ENCODE results near the gene ACTG1. TPM values are rescaled to one million over a fixed set of nuclear protein-coding genes. Genes with fewer than 3 reads are reported as not detected.

The ACTG1 gene
- polyA plus RNA-seq: 1,000 to 10,000 TPM; 1,637 to 3,074 (median 2,788) TPM

DNA sequence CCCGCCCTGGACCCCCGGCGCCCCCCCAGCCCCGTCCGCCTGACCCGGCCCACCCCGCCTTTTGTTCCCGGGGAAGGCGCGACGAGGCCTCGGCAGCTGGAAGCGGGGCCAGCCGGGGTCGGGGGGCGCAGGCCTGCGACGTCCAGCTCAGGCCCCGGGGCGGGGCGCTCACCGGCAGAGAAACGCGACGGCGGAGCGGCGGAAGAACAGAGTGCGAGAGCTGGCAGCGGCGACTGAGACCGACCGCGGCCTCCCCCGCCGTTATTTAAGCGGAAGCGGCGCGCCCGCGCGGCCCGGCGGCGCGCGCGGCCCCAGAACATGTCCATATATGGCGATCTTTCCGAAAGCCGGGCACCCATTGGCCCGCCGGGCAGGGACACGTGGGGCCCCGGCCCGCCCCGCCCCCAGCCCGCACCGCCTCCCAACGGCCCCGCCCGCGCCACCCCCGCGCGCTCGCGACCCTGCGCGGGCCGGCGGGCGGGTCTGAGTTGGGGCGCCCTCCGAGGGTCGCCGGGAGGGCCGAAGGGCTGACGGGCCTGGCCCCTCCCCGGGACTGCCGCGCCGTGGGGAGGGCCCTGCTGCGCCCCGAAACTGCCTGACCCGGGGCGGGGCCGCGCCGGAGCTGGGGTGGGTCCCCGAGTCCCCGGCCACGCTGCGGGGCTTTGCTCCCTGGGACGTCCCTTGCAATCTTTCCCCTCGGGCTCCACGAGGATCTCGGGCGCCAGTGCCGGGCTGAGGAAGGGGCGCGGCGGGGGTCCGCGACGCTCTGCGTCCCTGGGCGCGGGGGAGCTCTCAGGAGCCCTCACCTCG, at the start of gene ACTG1:
Gene ACTG1 (minus strand): TSS at position 238 of the 810 bp plus-strand sequence. CDS start 445 bp downstream, outside the sequence.
- H3K4me1 Mint-ChIP-seq: peaks cover 58 to 69% of the 10 kb centered on the region in 2 donors
- peak within 1 kb of the TSS; percentile 90 to 98 (median 96) for H3K27ac Mint-ChIP-seq

DNA sequence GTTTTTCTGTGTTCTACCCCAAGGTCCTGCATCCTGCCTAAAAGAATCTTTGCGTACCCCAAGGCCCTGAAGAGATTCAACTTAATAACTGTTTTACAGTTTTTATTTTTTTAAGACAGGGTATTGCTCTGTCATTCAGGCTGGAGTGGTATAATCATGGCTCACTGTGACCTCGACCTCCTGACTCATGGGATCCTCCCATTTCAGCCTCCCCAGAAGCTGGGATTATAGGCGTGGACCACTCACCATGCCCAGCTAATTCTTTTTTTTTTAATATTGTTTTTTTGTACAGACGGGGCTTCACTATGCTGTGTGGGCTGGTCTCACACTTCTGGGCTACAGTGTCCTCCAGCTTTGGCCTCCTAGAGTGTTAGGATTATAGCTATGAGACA, 48.9 kb upstream of the ACTG1 start:
- H3K4me3 Mint-ChIP-seq: no peak overlapping the region
- peaks cover 0 to 1% (median 0%) of the 10 kb centered on the region in 3 donors for H3K27me3 Mint-ChIP-seq (ENCODE audit: low read depth in 3 of 3)

More for the DNA sequence above, at the start of gene ACTG1:
- Mint-ChIP-seq H3K4me3 (peak within 1 kb of the TSS; percentile 95 to 100 (median 96)), H3K9me3 (peaks cover 0 to 3% (median 0%) of the 10 kb centered on the region in 6 donors), H3K36me3 (peaks cover 31 to 37% (median 32%) of the 10 kb centered on the region in 3 donors), H3K27me3 (ENCODE audit: low read depth in 3 of 3) (peaks cover 30 to 38% (median 33%) of the 10 kb centered on the region in 3 donors)
- DNase-seq: peak; percentile 88 to 93 (median 92)

DNA sequence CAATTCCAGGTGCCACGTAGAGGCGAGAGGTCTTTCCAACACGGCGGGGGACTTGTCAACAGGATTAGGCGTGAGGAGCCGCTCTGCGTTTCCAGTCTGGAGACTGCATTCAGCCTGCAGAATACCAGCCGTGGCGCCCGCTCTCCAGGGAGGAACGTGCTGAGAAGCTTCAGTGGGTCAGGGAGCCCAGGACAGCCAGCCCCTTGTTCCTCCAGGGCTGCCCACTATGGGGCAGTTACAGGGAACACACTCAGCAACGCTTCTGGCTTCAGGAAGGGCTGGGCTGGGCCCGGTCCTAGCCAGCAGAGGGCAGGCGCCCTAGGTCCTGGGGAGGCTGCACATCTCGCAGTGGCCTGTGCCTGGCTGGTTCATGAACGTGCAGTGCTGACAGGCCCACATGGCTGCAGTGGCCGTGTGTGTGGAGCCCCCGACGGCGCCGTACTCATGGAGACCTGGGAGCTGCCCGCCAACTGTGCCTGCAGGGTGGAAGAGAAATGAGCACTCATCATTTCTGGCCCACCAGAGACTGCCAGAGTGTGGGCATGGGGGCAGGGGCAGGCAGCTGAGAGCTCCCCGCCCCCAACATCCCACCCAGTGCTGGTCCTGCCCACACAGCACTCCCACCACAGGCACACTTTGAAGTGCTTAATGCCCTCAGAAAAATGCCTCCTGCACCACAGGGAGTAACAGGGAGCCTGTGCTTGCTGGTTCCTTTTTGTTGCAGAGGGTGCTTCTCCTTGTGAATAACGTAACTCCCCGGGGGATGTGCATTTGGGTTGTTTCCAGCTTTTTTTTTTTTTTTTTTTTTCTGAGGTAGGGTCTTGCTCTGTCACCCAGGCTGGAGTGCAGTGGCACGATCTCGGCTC, 46.6 kb upstream of the ACTG1 start:
- no peaks in the 10 kb centered on the region for H3K9me3 Mint-ChIP-seq
- no peak overlapping the region for H3K27ac Mint-ChIP-seq
- H3K36me3 Mint-ChIP-seq: peaks cover 4 to 19% (median 7%) of the 10 kb centered on the region in 3 donors
- no peak for DNase-seq
- no peak overlapping the region for H3K4me3 Mint-ChIP-seq
- peaks cover 0 to 2% (median 1%) of the 10 kb centered on the region in 3 donors for H3K27me3 Mint-ChIP-seq (ENCODE audit: low read depth in 3 of 3)
- H3K4me1 Mint-ChIP-seq: peaks cover 4 to 6% of the 10 kb centered on the region in 2 donors

More for the DNA sequence above, 48.9 kb upstream of the ACTG1 start:
- peaks cover 7 to 33% (median 12%) of the 10 kb centered on the region in 3 donors for H3K36me3 Mint-ChIP-seq
- no peaks in the 10 kb centered on the region for H3K9me3 Mint-ChIP-seq
- no peak for DNase-seq
- peak overlapping the region in 1 of 6 donors; percentile 2 for H3K27ac Mint-ChIP-seq
- H3K4me1 Mint-ChIP-seq: peaks cover 0 to 2% of the 10 kb centered on the region in 2 donors

DNA sequence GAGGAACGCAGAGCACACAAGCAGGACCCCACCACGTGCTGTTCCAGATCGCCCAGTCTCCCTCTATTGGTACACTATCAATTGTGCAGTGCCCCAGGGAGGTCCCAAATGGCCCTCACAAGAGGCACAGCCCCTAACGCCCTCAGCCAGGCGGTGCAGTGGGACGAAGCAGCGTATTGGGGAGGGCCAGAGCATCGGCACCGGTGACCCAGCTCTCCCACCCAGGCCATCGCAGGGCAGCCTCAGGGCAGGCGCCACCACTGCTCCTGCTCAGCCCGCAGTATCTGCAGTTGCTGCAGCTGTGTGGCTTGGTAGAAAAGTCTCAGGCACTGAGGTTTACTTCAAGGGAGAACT, 45.5 kb upstream of the ACTG1 start:
- DNase-seq: no peak
- Mint-ChIP-seq H3K27ac (no peak overlapping the region), H3K9me3 (no peaks in the 10 kb centered on the region), H3K4me3 (no peak overlapping the region), H3K4me1 (peaks cover 15 to 16% of the 10 kb centered on the region in 2 donors), H3K36me3 (peaks cover 4 to 19% (median 7%) of the 10 kb centered on the region in 3 donors), H3K27me3 (ENCODE audit: low read depth in 3 of 3) (peaks cover 0 to 5% (median 2%) of the 10 kb centered on the region in 3 donors)

DNA sequence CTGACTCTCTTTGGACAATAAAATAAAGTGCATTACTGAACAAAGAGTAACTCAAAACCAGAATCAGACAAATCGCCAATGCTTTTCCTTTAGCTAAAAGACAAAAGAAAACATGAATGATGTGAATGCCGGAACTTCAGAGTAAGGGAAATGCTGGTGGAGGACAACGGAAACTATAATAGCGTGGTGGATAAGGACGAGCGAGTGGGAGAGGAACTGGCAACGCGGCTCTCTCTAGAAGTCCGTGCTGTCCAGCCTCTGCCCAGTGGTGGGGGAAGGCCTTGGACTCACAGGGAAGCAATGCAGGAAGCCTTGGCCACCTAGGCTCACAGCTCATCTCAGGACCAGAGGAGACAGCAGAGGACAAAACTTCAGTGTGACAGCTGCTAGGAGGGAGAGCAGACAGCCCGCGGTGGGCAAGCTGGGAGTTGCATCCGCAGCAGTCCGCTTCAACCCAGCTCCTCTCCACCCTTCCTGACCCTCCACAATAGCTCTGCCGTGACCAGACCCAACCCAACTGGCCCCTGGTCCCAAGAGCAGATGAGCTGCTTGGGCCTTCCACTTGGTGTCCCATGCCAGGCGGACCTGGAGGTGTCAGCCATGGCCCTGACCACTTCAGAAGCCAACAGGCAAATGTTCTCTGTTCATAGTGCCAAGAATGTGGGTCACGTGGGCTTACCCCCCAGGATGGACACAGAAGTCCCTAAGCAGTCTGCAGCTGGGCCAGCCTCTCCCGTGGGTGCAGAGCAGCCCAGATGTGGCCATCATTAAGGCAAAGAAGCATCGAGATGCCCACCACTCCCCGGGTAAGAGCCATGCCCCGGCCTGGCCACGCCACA, 44.9 kb upstream of the ACTG1 start:
- H3K36me3 Mint-ChIP-seq: peaks cover 4 to 16% (median 7%) of the 10 kb centered on the region in 3 donors
- no peak for DNase-seq
- no peak overlapping the region for H3K4me3 Mint-ChIP-seq
- peaks cover 17 to 20% of the 10 kb centered on the region in 2 donors for H3K4me1 Mint-ChIP-seq
- H3K27me3 Mint-ChIP-seq (ENCODE audit: low read depth in 3 of 3): peaks cover 2 to 10% (median 3%) of the 10 kb centered on the region in 3 donors
- H3K27ac Mint-ChIP-seq: peak overlapping the region in 1 of 6 donors; percentile 20
- H3K9me3 Mint-ChIP-seq: no peaks in the 10 kb centered on the region

DNA sequence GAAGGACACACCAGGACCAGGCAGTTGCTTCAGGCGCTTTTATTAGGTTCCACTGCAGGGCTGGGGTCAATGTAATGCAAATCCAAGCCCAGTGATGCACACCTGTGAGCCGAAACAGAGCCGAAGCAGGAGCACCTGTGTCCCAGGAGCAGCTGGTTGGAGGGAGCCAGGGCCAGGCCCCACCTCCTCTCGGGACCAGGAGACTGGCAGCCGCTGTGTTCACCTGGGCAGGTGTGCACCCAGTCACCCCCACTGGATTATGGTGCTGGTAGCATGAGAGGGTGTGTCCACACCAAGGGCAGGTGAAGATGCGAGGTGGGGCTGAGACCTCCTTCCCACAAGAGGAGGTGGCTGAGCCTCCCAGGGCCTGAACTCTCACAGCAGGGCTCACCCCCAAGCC, 44.3 kb upstream of the ACTG1 start:
- peaks cover 4 to 14% (median 7%) of the 10 kb centered on the region in 3 donors for H3K36me3 Mint-ChIP-seq
- no peak overlapping the region for H3K4me3 Mint-ChIP-seq
- H3K4me1 Mint-ChIP-seq: peaks cover 17 to 20% of the 10 kb centered on the region in 2 donors
- no peak for DNase-seq
- H3K27ac Mint-ChIP-seq: no peak overlapping the region
- H3K9me3 Mint-ChIP-seq: no peaks in the 10 kb centered on the region
- peaks cover 2 to 10% (median 3%) of the 10 kb centered on the region in 3 donors for H3K27me3 Mint-ChIP-seq (ENCODE audit: low read depth in 3 of 3)

DNA sequence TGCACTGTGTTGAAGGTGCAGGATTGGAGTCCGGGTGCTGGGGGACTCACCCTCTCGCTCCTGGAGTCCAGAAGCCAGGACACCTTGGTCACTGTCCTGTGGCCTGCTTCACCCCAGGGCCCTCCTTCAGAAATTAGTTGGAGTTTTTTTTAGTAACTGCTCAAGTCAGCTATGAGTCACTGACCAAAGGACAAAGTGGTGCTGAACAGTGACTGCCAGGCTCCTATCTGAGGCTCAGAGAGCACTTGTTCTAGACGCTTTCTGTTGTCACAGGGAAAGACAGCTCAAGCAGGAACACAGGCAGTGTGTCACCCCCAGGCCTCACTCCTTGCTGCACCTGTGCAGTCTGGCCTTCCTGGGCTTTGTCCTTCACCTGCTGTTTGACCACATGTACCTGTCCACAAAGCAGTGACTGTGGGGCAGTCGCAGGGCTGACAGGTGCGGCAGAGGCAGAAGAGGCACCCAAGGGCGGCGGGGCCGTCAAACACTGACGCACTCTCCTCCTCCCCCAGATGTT, 43.6 kb upstream of the ACTG1 start:
- H3K4me3 Mint-ChIP-seq: no peak overlapping the region
- H3K27ac Mint-ChIP-seq: peak overlapping the region in 1 of 6 donors; percentile 35
- no peak for DNase-seq
- H3K27me3 Mint-ChIP-seq (ENCODE audit: low read depth in 3 of 3): peaks cover 3 to 13% (median 3%) of the 10 kb centered on the region in 3 donors
- no peaks in the 10 kb centered on the region for H3K9me3 Mint-ChIP-seq
- H3K36me3 Mint-ChIP-seq: peaks cover 4 to 11% (median 6%) of the 10 kb centered on the region in 3 donors
- H3K4me1 Mint-ChIP-seq: peaks cover 21 to 24% of the 10 kb centered on the region in 2 donors

DNA sequence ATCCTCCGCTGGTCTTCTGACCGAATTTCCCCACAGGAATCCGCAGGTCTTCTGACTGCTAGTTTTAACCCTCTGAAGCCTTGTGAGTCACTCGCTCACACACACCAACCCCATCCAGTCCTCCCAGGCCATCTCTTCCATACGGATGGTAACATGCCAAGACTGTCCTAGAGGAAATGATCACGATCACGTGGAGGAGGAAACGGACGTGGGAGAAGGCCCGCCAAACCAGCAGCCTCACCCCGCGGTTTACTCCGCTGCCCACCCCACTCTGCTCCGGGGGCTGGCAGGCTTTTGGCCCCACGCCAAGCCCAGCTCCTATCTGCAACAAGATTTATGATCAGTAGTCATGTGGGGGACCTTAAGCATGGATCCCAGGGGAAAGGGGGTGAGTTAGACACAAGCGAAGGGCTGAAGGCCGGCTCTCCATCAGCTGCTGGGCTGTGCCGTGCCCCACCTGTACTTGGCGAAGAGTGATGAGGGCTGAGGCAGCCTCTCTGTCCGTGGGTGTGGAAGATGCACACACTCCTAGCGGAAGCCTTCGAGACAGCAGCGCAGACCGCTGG, 41.1 kb upstream of the ACTG1 start:
- Mint-ChIP-seq H3K9me3 (no peaks in the 10 kb centered on the region), H3K4me1 (peaks cover 33 to 36% of the 10 kb centered on the region in 2 donors), H3K27ac (peak overlapping the region; percentile 83 to 90 (median 86)), H3K27me3 (ENCODE audit: low read depth in 3 of 3) (peaks cover 5 to 18% (median 7%) of the 10 kb centered on the region in 3 donors), H3K36me3 (peaks cover 0 to 11% (median 4%) of the 10 kb centered on the region in 3 donors), H3K4me3 (peak overlapping the region; percentile 88 to 93 (median 89))
- no peak for DNase-seq

DNA sequence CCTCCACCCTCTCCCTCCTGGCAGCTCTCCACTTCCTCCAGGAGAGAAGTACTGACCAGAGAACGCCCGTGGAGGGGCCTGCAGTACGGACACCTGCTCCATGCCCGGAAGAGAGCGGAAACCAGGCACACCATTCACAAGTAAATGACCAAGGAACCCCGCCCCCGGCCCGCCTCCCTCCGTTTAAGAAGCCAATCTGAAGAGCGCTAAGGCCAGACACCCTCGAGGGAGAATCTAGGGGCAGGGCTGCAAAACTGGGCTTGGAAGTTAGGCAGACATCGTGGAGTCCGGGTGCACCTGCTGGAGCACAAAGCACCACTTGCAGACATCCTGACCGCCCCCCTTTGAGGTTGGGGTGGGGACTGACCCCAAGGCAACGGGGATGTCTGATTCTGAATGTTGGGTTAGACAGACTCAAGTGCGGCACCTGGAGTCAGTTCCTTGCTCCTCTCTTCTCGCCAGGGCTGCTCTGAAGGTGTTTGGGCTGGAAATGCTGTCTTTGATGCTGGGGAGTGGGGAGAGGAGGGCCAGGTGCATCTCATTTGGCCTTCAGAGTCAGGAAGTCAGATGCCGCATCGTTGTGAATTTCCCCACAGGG, 40.5 kb upstream of the ACTG1 start:
- Mint-ChIP-seq H3K36me3 (peaks cover 0 to 11% (median 4%) of the 10 kb centered on the region in 3 donors), H3K9me3 (no peaks in the 10 kb centered on the region), H3K27me3 (ENCODE audit: low read depth in 3 of 3) (peaks cover 5 to 18% (median 7%) of the 10 kb centered on the region in 3 donors), H3K27ac (peak overlapping the region; percentile 83 to 90 (median 86)), H3K4me1 (peaks cover 33 to 36% of the 10 kb centered on the region in 2 donors), H3K4me3 (peak overlapping the region; percentile 88 to 93 (median 89))
- DNase-seq: peak; percentile 71 to 75 (median 73)

DNA sequence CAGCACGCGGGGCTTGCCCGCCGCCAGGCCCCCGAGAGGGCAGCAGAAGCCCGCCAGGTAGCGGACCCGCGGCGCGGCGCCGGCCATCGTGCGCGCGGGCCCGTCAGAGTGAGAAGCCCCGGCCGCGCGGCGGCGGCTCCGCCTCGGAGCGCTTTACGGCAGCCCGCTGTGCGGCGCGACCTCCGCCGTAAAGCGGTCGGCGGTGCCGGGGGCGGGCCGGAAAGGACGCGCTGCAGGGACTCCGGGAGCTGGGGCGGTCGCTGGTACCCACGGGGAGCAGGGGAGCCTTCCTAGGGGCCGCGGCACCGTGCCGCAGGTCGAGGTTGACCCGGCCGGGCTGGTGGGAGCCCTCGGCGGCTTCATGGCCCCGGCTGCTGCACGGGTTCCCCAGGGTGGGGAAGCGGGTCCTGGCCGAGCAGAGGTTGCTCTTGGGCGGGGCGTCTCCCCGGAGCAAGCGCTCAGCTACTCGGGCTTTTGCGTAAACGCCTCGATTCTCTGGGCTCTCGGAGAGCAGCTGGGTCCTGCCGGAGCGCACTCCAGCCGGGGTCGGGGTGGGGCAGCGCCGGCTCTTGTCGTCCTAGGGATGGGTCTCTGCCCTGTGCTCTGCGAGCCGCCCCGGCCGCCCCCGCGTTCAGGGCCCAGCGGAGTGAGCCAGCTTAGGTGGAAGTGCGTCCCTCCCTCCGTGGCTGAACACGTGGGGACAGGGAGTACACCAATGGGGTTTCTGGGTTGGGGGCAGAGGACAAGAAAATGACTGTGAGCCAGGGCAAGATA, 39.8 kb upstream of the ACTG1 start, which contains the start of gene FAAP100:
Gene FAAP100 (minus strand): TSS at position 110 of the 774 bp plus-strand sequence. CDS start 23 bp downstream, at position 87.
- H3K36me3 Mint-ChIP-seq: peaks cover 0 to 11% (median 4%) of the 10 kb centered on the region in 3 donors
- H3K4me3 Mint-ChIP-seq: peak within 1 kb of the TSS; percentile 88 to 93 (median 89)
- no peaks in the 10 kb centered on the region for H3K9me3 Mint-ChIP-seq
- peaks cover 5 to 18% (median 7%) of the 10 kb centered on the region in 3 donors for H3K27me3 Mint-ChIP-seq (ENCODE audit: low read depth in 3 of 3)
- H3K4me1 Mint-ChIP-seq: peaks cover 33 to 36% of the 10 kb centered on the region in 2 donors
- DNase-seq: peak; percentile 84 to 87 (median 85)
- H3K27ac Mint-ChIP-seq: peak within 1 kb of the TSS; percentile 83 to 90 (median 86)

DNA sequence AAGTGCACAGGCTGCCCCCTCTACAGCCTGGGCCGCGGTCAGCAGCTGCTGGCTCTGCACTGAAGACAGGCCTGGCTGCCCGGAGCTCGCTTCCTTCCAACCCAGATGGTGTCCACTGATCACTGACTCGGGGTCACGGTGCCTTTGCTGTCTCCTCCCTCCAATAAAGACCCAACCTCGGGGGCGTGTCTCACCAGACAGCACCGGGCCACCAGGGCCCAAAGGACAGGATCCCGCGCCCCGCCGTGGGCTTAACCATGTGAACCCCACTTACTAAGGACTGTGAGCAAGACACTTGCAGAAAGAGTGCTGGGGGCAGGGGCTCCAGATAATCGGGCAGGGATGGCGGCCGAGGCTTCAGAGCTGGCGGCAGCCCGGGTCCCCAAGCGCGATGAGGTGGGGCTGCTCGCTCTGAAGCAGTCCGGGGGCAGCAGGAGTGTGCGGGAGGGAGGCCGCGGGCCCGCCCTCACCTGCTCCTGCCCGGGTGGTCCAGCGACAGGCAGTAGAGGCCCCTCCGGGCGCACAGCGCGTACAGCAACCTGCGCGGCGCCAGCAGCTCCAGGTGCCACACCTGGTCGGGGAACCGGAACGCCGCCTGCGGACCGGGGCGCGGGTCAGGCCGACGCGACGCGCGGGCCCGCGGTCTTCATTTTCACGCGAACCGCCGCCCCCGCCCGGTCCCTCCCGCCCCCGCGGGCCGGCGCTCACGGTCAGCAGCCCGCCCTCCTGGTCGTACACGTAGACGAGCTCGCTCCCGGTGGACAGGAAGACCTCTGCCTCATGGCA, 39.1 kb upstream of the ACTG1 start:
- peak overlapping the region; percentile 23 to 73 (median 50) for H3K27ac Mint-ChIP-seq
- H3K4me3 Mint-ChIP-seq: peak overlapping the region; percentile 81 to 93 (median 82)
- no peak for DNase-seq
- no peaks in the 10 kb centered on the region for H3K9me3 Mint-ChIP-seq
- peaks cover 5 to 18% (median 7%) of the 10 kb centered on the region in 3 donors for H3K27me3 Mint-ChIP-seq (ENCODE audit: low read depth in 3 of 3)
- H3K36me3 Mint-ChIP-seq: peaks cover 0 to 7% (median 0%) of the 10 kb centered on the region in 3 donors
- peaks cover 33 to 36% of the 10 kb centered on the region in 2 donors for H3K4me1 Mint-ChIP-seq

Measured in immature natural killer cell (primary cell).